ENCODE measurements around the gene OSBPL10. TPM values are rescaled to one million over a fixed set of nuclear protein-coding genes. Genes with fewer than 3 reads are reported as not detected.

OSBPL10 gene
- total RNA-seq, 1 donor from 2014 or later, result 6.4 TPM

GRCh38 chr3:31661993-31662670 is 318.9 kb downstream of the OSBPL10 start:
- H3K4me3 ChIP-seq, result no peak overlapping the region
- no peak overlapping the region for H3K27ac ChIP-seq (replicated peaks)
- H3K36me3 ChIP-seq, result no peaks in the 10 kb centered on the region
- H3K27me3 ChIP-seq (ENCODE audit: low read depth), result no peaks in the 10 kb centered on the region
- intact Hi-C loops (cut with micrococcal nuclease), result no loop called here
- H3K4me1 ChIP-seq, result peaks cover 6% of the 10 kb centered on the region
- no peak for TF ChIP-seq CTCF (IDR thresholded peaks at IDR 0.05; ENCODE audit: borderline replicate concordance)
- DNase-seq, result no peak
- no peaks in the 10 kb centered on the region for H3K9me3 ChIP-seq (replicated peaks)

- no peaks in the 10 kb centered on the region for H3K36me3 ChIP-seq
- intact Hi-C loops (cut with micrococcal nuclease), result no loop called here
- TF ChIP-seq CTCF (IDR thresholded peaks at IDR 0.05; ENCODE audit: borderline replicate concordance), result no peak
- peaks cover 6% of the 10 kb centered on the region for H3K4me1 ChIP-seq
- no peak overlapping the region for H3K27ac ChIP-seq (replicated peaks)
- DNase-seq, result no peak
- H3K4me3 ChIP-seq, result no peak overlapping the region
- H3K27me3 ChIP-seq (ENCODE audit: low read depth), result no peaks in the 10 kb centered on the region
- H3K9me3 ChIP-seq (replicated peaks), result peaks cover 4% of the 10 kb centered on the region
These were observed 319.8 kb downstream of the OSBPL10 start for GRCh38 chr3:31661286-31661685.

- H3K36me3 ChIP-seq, result peaks cover 16% of the 10 kb centered on the region
- H3K27ac ChIP-seq (replicated peaks), result no peak overlapping the region
- H3K27me3 ChIP-seq (ENCODE audit: low read depth), result no peaks in the 10 kb centered on the region
- intact Hi-C loops (cut with micrococcal nuclease), result no loop called here
- peaks cover 6% of the 10 kb centered on the region for H3K4me1 ChIP-seq
- TF ChIP-seq CTCF (IDR thresholded peaks at IDR 0.05; ENCODE audit: borderline replicate concordance), result no peak
- H3K4me3 ChIP-seq, result no peak overlapping the region
- DNase-seq, result no peak
- H3K9me3 ChIP-seq (replicated peaks), result peaks cover 25% of the 10 kb centered on the region
These were observed 321.8 kb downstream of the OSBPL10 start for GRCh38 chr3:31659246-31659645.

GRCh38 chr3:31654998-31655397 is 326.1 kb downstream of the OSBPL10 start:
- Histone ChIP-seq H3K36me3 (peaks cover 25% of the 10 kb centered on the region), H3K27ac (replicated peaks) (no peak overlapping the region), H3K27me3 (ENCODE audit: low read depth) (no peaks in the 10 kb centered on the region), H3K4me3 (no peak overlapping the region), H3K4me1 (no peaks in the 10 kb centered on the region), H3K9me3 (replicated peaks) (peaks cover 67% of the 10 kb centered on the region)
- DNase-seq, result no peak
- intact Hi-C loops (cut with micrococcal nuclease), result no loop called here
- TF ChIP-seq CTCF (IDR thresholded peaks at IDR 0.05; ENCODE audit: borderline replicate concordance), result no peak

- Histone ChIP-seq H3K4me1 (no peaks in the 10 kb centered on the region), H3K27ac (replicated peaks) (no peak overlapping the region), H3K4me3 (no peak overlapping the region), H3K9me3 (replicated peaks) (peaks cover 83% of the 10 kb centered on the region), H3K27me3 (ENCODE audit: low read depth) (no peaks in the 10 kb centered on the region), H3K36me3 (peaks cover 27% of the 10 kb centered on the region)
- no peak for DNase-seq
- TF ChIP-seq CTCF (IDR thresholded peaks at IDR 0.05; ENCODE audit: borderline replicate concordance), result no peak
- intact Hi-C loops (cut with micrococcal nuclease), result no loop called here
These were observed 327.6 kb downstream of the OSBPL10 start for GRCh38 chr3:31653464-31653863.

Data from left ventricle myocardium inferior (tissue), 1 donor.